Uterus (tissue), 4 donors: Measurements from ENCODE around the gene FZD10. TPM values are rescaled to one million over a fixed set of nuclear protein-coding genes. Genes with fewer than 3 reads are reported as not detected.

Source experiments
- DNase-seq, 2 donors: peaks; one replicate each; pipeline ENCODE4 v3.0.0-alpha.2; 2019 to 2020
- H3K27ac ChIP-seq, 2 donors: fragments of 200-600 bp; sonication (generic); 1 replicate in 1 of 2; 2 replicates in 1 of 2; pipeline ENCODE4 v1.5.1; 2016 to 2018
- H3K27me3 ChIP-seq, 2 donors: fragments of 200-600 bp; sonication (generic); one replicate each; pipeline ENCODE4 v1.5.1; 2018 to 2019; ENCODE audit warnings: control low read depth in 1 of 2
- H3K36me3 ChIP-seq, 2 donors: fragments of 200-600 bp; sonication (generic); one replicate each; pipeline ENCODE4 v1.5.1; 2019; ENCODE audit warnings: control low read depth in 1 of 2
- H3K4me1 ChIP-seq, 2 donors: fragments of 200-600 bp; sonication (generic); one replicate each; pipeline ENCODE4 v1.5.1; 2018 to 2019; ENCODE audit warnings: control low read depth in 1 of 2
- H3K4me3 ChIP-seq, 2 donors: fragments of 200-600 bp; sonication (generic); 1 replicate in 1 of 2; 2 replicates in 1 of 2; pipeline ENCODE4 v1.5.1; 2018 to 2019; ENCODE audit warnings: mild to moderate bottlenecking in 1 of 2
- H3K9me3 ChIP-seq, 2 donors: fragments of 200-600 bp; sonication (generic); one replicate each; pipeline ENCODE4 v1.5.1; 2019; ENCODE audit warnings: control low read depth in 1 of 2
- CTCF ChIP-seq, 4 experiments: fragments of 200-600 bp in 2 of 4; fragments of 450-650 bp in 2 of 4; sonication (generic) in 2 of 4; IDR thresholded peaks; one replicate each; pipeline ENCODE4 v1.5.1; 2016 to 2019; ENCODE audit warnings: antibody characterized with exemption in 4 of 4, mild to moderate bottlenecking in 2 of 4, moderate library complexity in 1 of 4
- POLR2A ChIP-seq, 2 donors: fragments of 450-650 bp; IDR thresholded peaks; one replicate each; pipeline ENCODE4 v1.6.1; 2016; ENCODE audit warnings: antibody characterized with exemption in 2 of 2, mild to moderate bottlenecking in 1 of 2, moderate library complexity in 1 of 2
- intact Hi-C: fragments of 100-400 bp; cut with DNase I; formaldehyde crosslinking; loops from one replicate; pipeline ENCODE4 v1.15.1; 2023; ENCODE audit warnings: low total_unique reads
- total RNA-seq, 4 donors: library from RNA; depleted of rRNA in 3 of 4; stranded (reverse); fragments of >200 nt in 3 of 4; gene quantifications; one replicate each; pipeline versions ENCODE4 v1.1.0 to v1.2.4, GENCODE V29; 2014 to 2023
- donor health status: DM: yes; HTN: yes; CAD: no.

The FZD10 gene
- total RNA-seq, 4 donors from 2014 or later = 1.4 to 11.3 (median 1.9) TPM

DNA sequence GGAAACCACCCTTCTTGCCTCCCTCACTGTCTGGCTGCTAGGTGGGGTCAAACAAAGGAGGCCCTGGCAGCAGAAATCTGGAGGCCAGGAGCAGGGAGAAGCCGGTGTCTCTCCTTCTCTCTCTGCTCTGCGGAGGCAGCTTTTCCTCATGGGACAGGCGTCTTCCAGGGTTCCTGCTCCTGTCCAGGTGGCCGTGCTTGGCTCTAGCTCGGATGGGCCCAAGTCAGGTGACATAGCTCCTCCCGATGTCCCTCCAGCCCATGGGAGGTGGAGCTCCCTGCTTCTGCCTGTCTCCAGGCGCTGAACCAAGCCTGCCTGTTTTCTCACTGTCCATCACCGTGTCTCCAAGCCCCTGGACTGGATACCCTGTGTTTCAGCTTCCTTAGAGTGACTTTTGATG lies 30.5 kb upstream of the FZD10 start:
- no peak for DNase-seq
- intact Hi-C loops = no loop called here
- no peaks in the 10 kb centered on the region for H3K27me3 ChIP-seq

GRCh38 chr12:130132831-130133511 lies 29.3 kb upstream of the FZD10 start:
- intact Hi-C loops = no loop called here
- DNase-seq = no peak
- H3K9me3 ChIP-seq = no peaks in the 10 kb centered on the region
- no peak overlapping the region for H3K27ac ChIP-seq
- H3K27me3 ChIP-seq = no peaks in the 10 kb centered on the region
- H3K4me3 ChIP-seq = no peak overlapping the region
- H3K4me1 ChIP-seq = no peaks in the 10 kb centered on the region
- no peak for TF ChIP-seq CTCF (IDR thresholded peaks at IDR 0.05)
- no peak for TF ChIP-seq POLR2A (IDR thresholded peaks at IDR 0.05)
- H3K36me3 ChIP-seq = no peaks in the 10 kb centered on the region

More for the DNA sequence above, 30.5 kb upstream of the FZD10 start:
- Histone ChIP-seq H3K9me3 (no peaks in the 10 kb centered on the region), H3K4me3 (no peak overlapping the region), H3K27ac (no peak overlapping the region), H3K36me3 (no peaks in the 10 kb centered on the region), H3K4me1 (no peaks in the 10 kb centered on the region)
- TF ChIP-seq POLR2A (IDR thresholded peaks at IDR 0.05) (no peak), CTCF (IDR thresholded peaks at IDR 0.05) (no peak)

- Histone ChIP-seq H3K9me3 (no peaks in the 10 kb centered on the region), H3K36me3 (no peaks in the 10 kb centered on the region), H3K27ac (no peak overlapping the region), H3K4me3 (no peak overlapping the region), H3K4me1 (no peaks in the 10 kb centered on the region), H3K27me3 (no peaks in the 10 kb centered on the region)
- TF ChIP-seq POLR2A (IDR thresholded peaks at IDR 0.05) = no peak
- TF ChIP-seq CTCF (IDR thresholded peaks at IDR 0.05) = no peak
- no peak for DNase-seq
- intact Hi-C loops = no loop called here
Measured at GRCh38 chr12:130133851-130134562, 28.3 kb upstream of the FZD10 start.

GRCh38 chr12:130134563-130134915 lies 27.7 kb upstream of the FZD10 start:
- intact Hi-C loops = no loop called here
- Histone ChIP-seq H3K36me3 (no peaks in the 10 kb centered on the region), H3K27ac (no peak overlapping the region), H3K4me1 (no peaks in the 10 kb centered on the region), H3K4me3 (no peak overlapping the region), H3K9me3 (no peaks in the 10 kb centered on the region), H3K27me3 (no peaks in the 10 kb centered on the region)
- no peak for TF ChIP-seq CTCF (IDR thresholded peaks at IDR 0.05)
- DNase-seq = no peak

- DNase-seq = no peak
- intact Hi-C loops = no loop called here
- Histone ChIP-seq H3K27ac (no peak overlapping the region), H3K27me3 (no peaks in the 10 kb centered on the region), H3K4me1 (no peaks in the 10 kb centered on the region), H3K4me3 (no peak overlapping the region), H3K36me3 (no peaks in the 10 kb centered on the region), H3K9me3 (no peaks in the 10 kb centered on the region)
- TF ChIP-seq CTCF (IDR thresholded peaks at IDR 0.05) = no peak
Measured at GRCh38 chr12:130136509-130137039, 25.7 kb upstream of the FZD10 start.
